ENCODE data around the gene COL4A6.

The COL4A6 gene

DNA sequence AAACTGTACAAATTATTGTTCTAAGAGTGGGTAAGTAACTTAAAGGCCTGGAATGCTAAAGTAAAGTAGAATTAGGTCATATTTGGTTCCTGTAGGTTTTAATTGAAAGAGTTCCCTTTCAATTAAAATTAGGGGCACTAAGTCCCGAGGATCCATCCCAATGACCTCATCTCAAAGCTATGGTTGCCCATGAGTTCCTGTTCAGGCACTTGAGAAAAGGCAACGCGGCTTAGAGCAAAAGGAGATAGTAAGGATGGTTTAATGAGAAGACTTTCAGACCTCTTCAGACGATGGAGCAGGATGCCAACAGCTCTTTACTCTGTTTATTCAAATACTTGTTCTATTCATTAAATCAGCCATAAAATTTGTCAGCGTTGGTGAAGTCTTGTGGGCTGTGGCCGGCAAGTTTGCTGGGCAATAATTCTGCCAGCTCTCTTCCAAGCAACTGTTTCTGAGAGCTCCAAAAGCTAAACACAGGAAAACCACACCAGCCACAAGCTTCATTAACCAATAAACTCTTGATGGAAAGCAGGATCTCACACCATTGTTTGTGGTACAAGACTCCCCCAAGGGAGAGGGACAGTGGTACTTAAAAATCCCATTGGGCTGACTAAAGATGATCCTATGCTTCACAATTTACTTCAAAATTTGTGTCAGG, 167.4 kb downstream of the COL4A6 start:
- TF ChIP-seq ZNF70 (CRISPR knock-in tag; IDR thresholded peaks at IDR 0.05) (no peak), ZNF565 (CRISPR knock-in tag; conservative IDR thresholded peaks at IDR 0.05; ENCODE audit: low read depth) (no peak), PPARA (CRISPR knock-in tag; IDR thresholded peaks at IDR 0.05; ENCODE audit: borderline replicate concordance) (no peak), ZFP3 (CRISPR knock-in tag; IDR thresholded peaks at IDR 0.05) (no peak), GLIS3 (CRISPR knock-in tag; IDR thresholded peaks at IDR 0.05) (no peak), OSR1 (CRISPR knock-in tag; IDR thresholded peaks at IDR 0.05) (no peak), ZNF8 (CRISPR knock-in tag; IDR thresholded peaks at IDR 0.05) (no peak), RARB (CRISPR knock-in tag; IDR thresholded peaks at IDR 0.05) (no peak), BACH2 (CRISPR knock-in tag; IDR thresholded peaks at IDR 0.05; ENCODE audit: borderline replicate concordance) (no peak), CSDC2 (CRISPR knock-in tag; IDR thresholded peaks at IDR 0.05) (no peak), TCF4 (CRISPR knock-in tag; IDR thresholded peaks at IDR 0.05; ENCODE audit: borderline replicate concordance) (no peak), ZC3H10 (CRISPR knock-in tag; IDR thresholded peaks at IDR 0.05) (no peak), SNAI2 (CRISPR knock-in tag; IDR thresholded peaks at IDR 0.05) (no peak), ZFP30 (CRISPR knock-in tag; IDR thresholded peaks at IDR 0.05) (no peak)
- TF ChIP-seq, protein P1, sequence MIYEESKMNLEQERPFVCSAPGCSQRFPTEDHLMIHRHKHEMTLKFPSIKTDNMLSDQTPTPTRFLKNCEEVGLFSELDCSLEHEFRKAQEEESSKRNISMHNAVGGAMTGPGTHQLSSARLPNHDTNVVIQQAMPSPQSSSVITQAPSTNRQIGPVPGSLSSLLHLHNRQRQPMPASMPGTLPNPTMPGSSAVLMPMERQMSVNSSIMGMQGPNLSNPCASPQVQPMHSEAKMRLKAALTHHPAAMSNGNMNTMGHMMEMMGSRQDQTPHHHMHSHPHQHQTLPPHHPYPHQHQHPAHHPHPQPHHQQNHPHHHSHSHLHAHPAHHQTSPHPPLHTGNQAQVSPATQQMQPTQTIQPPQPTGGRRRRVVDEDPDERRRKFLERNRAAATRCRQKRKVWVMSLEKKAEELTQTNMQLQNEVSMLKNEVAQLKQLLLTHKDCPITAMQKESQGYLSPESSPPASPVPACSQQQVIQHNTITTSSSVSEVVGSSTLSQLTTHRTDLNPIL (CRISPR knock-in tag; IDR thresholded peaks at IDR 0.05; ENCODE audit: low read depth) = no peak
- TF ChIP-seq, protein P2, sequence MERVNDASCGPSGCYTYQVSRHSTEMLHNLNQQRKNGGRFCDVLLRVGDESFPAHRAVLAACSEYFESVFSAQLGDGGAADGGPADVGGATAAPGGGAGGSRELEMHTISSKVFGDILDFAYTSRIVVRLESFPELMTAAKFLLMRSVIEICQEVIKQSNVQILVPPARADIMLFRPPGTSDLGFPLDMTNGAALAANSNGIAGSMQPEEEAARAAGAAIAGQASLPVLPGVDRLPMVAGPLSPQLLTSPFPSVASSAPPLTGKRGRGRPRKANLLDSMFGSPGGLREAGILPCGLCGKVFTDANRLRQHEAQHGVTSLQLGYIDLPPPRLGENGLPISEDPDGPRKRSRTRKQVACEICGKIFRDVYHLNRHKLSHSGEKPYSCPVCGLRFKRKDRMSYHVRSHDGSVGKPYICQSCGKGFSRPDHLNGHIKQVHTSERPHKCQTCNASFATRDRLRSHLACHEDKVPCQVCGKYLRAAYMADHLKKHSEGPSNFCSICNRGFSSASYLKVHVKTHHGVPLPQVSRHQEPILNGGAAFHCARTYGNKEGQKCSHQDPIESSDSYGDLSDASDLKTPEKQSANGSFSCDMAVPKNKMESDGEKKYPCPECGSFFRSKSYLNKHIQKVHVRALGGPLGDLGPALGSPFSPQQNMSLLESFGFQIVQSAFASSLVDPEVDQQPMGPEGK (CRISPR knock-in tag; IDR thresholded peaks at IDR 0.05; ENCODE audit: borderline replicate concordance) = no peak
- no peak for ATAC-seq

DNA sequence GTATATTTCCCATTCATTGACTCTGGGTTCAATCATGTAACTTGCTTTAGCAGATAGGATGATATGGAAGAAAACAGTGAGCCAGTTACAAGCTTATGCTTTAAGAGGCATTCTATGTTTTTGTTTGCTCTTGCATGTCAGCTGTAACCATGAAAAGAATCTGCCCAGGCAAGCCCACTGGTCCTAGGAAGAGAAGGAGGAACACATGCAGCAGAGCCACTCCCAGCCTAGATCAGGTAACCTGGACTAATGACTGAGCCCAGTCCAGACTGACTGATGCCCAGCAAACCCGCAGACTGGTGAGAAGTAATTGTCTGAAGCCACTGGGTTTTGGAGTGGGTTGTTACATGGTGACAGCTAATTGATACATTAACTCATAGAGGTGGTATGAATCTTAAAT, 167.9 kb downstream of the COL4A6 start:
- no peak for ATAC-seq

More for the DNA sequence above, 167.9 kb downstream of the COL4A6 start:
- TF ChIP-seq, protein P3, sequence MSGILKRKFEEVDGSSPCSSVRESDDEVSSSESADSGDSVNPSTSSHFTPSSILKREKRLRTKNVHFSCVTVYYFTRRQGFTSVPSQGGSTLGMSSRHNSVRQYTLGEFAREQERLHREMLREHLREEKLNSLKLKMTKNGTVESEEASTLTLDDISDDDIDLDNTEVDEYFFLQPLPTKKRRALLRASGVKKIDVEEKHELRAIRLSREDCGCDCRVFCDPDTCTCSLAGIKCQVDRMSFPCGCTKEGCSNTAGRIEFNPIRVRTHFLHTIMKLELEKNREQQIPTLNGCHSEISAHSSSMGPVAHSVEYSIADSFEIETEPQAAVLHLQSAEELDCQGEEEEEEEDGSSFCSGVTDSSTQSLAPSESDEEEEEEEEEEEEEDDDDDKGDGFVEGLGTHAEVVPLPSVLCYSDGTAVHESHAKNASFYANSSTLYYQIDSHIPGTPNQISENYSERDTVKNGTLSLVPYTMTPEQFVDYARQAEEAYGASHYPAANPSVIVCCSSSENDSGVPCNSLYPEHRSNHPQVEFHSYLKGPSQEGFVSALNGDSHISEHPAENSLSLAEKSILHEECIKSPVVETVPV (CRISPR knock-in tag; IDR thresholded peaks at IDR 0.05) = no peak
- TF ChIP-seq ZNF70 (CRISPR knock-in tag; IDR thresholded peaks at IDR 0.05) = no peak
- TF ChIP-seq ZFP3 (CRISPR knock-in tag; IDR thresholded peaks at IDR 0.05) = no peak
- no peak for TF ChIP-seq ZNF8 (CRISPR knock-in tag; IDR thresholded peaks at IDR 0.05)
- no peak for TF ChIP-seq ZFP30 (CRISPR knock-in tag; IDR thresholded peaks at IDR 0.05)
- TF ChIP-seq ZC3H10 (CRISPR knock-in tag; IDR thresholded peaks at IDR 0.05) = no peak
- TF ChIP-seq ISL1 (CRISPR knock-in tag; IDR thresholded peaks at IDR 0.05) = no peak
- TF ChIP-seq, protein P4, sequence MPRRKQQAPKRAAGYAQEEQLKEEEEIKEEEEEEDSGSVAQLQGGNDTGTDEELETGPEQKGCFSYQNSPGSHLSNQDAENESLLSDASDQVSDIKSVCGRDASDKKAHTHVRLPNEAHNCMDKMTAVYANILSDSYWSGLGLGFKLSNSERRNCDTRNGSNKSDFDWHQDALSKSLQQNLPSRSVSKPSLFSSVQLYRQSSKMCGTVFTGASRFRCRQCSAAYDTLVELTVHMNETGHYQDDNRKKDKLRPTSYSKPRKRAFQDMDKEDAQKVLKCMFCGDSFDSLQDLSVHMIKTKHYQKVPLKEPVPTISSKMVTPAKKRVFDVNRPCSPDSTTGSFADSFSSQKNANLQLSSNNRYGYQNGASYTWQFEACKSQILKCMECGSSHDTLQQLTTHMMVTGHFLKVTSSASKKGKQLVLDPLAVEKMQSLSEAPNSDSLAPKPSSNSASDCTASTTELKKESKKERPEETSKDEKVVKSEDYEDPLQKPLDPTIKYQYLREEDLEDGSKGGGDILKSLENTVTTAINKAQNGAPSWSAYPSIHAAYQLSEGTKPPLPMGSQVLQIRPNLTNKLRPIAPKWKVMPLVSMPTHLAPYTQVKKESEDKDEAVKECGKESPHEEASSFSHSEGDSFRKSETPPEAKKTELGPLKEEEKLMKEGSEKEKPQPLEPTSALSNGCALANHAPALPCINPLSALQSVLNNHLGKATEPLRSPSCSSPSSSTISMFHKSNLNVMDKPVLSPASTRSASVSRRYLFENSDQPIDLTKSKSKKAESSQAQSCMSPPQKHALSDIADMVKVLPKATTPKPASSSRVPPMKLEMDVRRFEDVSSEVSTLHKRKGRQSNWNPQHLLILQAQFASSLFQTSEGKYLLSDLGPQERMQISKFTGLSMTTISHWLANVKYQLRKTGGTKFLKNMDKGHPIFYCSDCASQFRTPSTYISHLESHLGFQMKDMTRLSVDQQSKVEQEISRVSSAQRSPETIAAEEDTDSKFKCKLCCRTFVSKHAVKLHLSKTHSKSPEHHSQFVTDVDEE (CRISPR knock-in tag; IDR thresholded peaks at IDR 0.05) = no peak
- TF ChIP-seq CSDC2 (CRISPR knock-in tag; IDR thresholded peaks at IDR 0.05) = no peak
- TF ChIP-seq ARNTL (CRISPR knock-in tag; IDR thresholded peaks at IDR 0.05; ENCODE audit: borderline replicate concordance, low read depth) = no peak
- no peak for TF ChIP-seq TOX (CRISPR knock-in tag; IDR thresholded peaks at IDR 0.05; ENCODE audit: borderline replicate concordance)
- TF ChIP-seq OSR1 (CRISPR knock-in tag; IDR thresholded peaks at IDR 0.05) = no peak
- TF ChIP-seq, protein P1 (CRISPR knock-in tag; IDR thresholded peaks at IDR 0.05; ENCODE audit: low read depth) = no peak
